PC-9 (cell line): ENCODE data around the gene ARF6. TPM values are rescaled to one million over a fixed set of nuclear protein-coding genes. Genes with fewer than 3 reads are reported as not detected.

Experiments used
- BruUV-seq: library from RNA; stranded (reverse); fragments of 400-500 nt; replicated peaks from 2 replicates; lab custom pipeline; 2021; lab: Mats Ljungman, UMichigan
- CTCF ChIA-PET: fragments of 300-600 bp; sonication (Branson Sonifier 250); formaldehyde crosslinking; loops from one replicate; lab custom pipeline; 2022; ENCODE audit warnings: antibody characterized with exemption; lab: Charles Lee
- POLR2A ChIA-PET: fragments of 300-600 bp; sonication (Branson Sonifier 250); formaldehyde crosslinking; loops from one replicate; lab custom pipeline; 2022; ENCODE audit warnings: antibody characterized with exemption; ENCODE audit not compliant: unreplicated experiment; lab: Charles Lee
- DNase-seq, 2 experiments: peaks; one replicate each; pipeline versions ENCODE4 v3.0.0 to v3.0.0-alpha.2; 2015 to 2022; ENCODE audit warnings: mixed read lengths in 1 of 2
- H2AFZ ChIP-seq: fragments of 200-600 bp; sonication (generic); 2 replicates; pipeline ENCODE4 v1.8.1; 2017; ENCODE audit warnings: antibody characterized with exemption
- H3F3A ChIP-seq: fragments of 200-600 bp; sonication (generic); 2 replicates; pipeline ENCODE4 v1.8.1; 2017; ENCODE audit warnings: antibody characterized with exemption, mild to moderate bottlenecking, low read depth; ENCODE audit not compliant: insufficient read depth
- H3K27ac ChIP-seq: fragments of 200-600 bp; sonication (generic); 2 replicates; pipeline ENCODE4 v1.6.1; 2016; ENCODE audit warnings: mixed run types
- H3K27me3 ChIP-seq: fragments of 200-600 bp; sonication (generic); 2 replicates; pipeline ENCODE4 v1.6.1; 2016; ENCODE audit warnings: low read depth, mixed run types; ENCODE audit not compliant: insufficient read depth
- H3K36me3 ChIP-seq: fragments of 200-600 bp; sonication (generic); 2 replicates; pipeline ENCODE4 v1.6.1; 2016; ENCODE audit warnings: low read depth, mixed run types
- H3K4me1 ChIP-seq: fragments of 200-600 bp; sonication (generic); replicated peaks from 2 replicates; pipeline ENCODE4 v1.6.1; 2016; ENCODE audit warnings: mixed run types; ENCODE audit not compliant: insufficient read depth
- H3K4me2 ChIP-seq: fragments of 200-600 bp; sonication (generic); 2 replicates; pipeline ENCODE4 v1.6.1; 2017; ENCODE audit warnings: mixed run types
- H3K4me3 ChIP-seq: fragments of 200-600 bp; sonication (generic); 2 replicates; pipeline ENCODE4 v1.6.1; 2016; ENCODE audit warnings: mixed run types
- H3K79me2 ChIP-seq: fragments of 200-600 bp; sonication (generic); 2 replicates; pipeline ENCODE4 v1.6.1; 2017; ENCODE audit warnings: low read depth, mixed run types
- H3K9me2 ChIP-seq: fragments of 200-600 bp; sonication (generic); 2 replicates; pipeline ENCODE4 v1.8.1; 2017; ENCODE audit warnings: mild to moderate bottlenecking; ENCODE audit not compliant: insufficient read depth
- H3K9me3 ChIP-seq: fragments of 200-600 bp; sonication (generic); 2 replicates; pipeline ENCODE4 v1.8.1; 2016; ENCODE audit warnings: low read depth; ENCODE audit not compliant: insufficient read depth
- H4K20me1 ChIP-seq: fragments of 200-600 bp; sonication (generic); 2 replicates; pipeline ENCODE4 v1.8.1; 2017; ENCODE audit not compliant: insufficient read depth
- CTCF ChIP-seq: fragments of 200-600 bp; sonication (generic); conservative IDR thresholded peaks from 2 replicates; pipeline ENCODE4 v1.6.1; 2017; ENCODE audit warnings: mixed run types, antibody characterized with exemption, mild to moderate bottlenecking, moderate library complexity
- EZH2 ChIP-seq: fragments of 200-600 bp; sonication (generic); IDR thresholded peaks from 2 replicates; pipeline ENCODE4 v1.8.0; 2017; ENCODE audit warnings: antibody characterized with exemption, low read depth
- intact Hi-C: fragments of 100-400 bp; cut with micrococcal nuclease; formaldehyde crosslinking; loops from one replicate; pipeline ENCODE4 v1.10.0; 2022; ENCODE audit not compliant: unreplicated experiment
- total RNA-seq: library from RNA; stranded (reverse); gene quantifications from 2 replicates; pipeline ENCODE4 v1.2.3, GENCODE V29; 2021

ARF6 gene
- total RNA-seq, 1 experiment from 2014 or later = 65.3 TPM

- POLR2A ChIA-PET = no interaction called here
- no peak overlapping the region for H3K27ac ChIP-seq
Measured at GRCh38 chr14:49942090-49942489, 49.2 kb downstream of the ARF6 start.

GRCh38 chr14:49944501-49944900 is 51.6 kb downstream of the ARF6 start:
- Histone ChIP-seq H3K4me3 (no peak overlapping the region), H3K4me2 (no peak overlapping the region), H3K27me3 (no peaks in the 10 kb centered on the region), H3F3A (peaks cover 24% of the 10 kb centered on the region), H3K9me2 (no peaks in the 10 kb centered on the region), H4K20me1 (no peaks in the 10 kb centered on the region), H3K9me3 (no peaks in the 10 kb centered on the region), H3K4me1 (peaks cover 52% of the 10 kb centered on the region), H3K79me2 (no peaks in the 10 kb centered on the region), H3K27ac (no peak overlapping the region), H2AFZ (no peak overlapping the region), H3K36me3 (no peaks in the 10 kb centered on the region)
- ChIA-PET POLR2A (no interaction called here), CTCF (no interaction called here)
- no peak for TF ChIP-seq EZH2
- TF ChIP-seq CTCF = no peak
- intact Hi-C loops = no loop called here
- BruUV-seq = no TSS peak
- DNase-seq = no peak

More at GRCh38 chr14:49942090-49942489, 49.2 kb downstream of the ARF6 start:
- BruUV-seq = no TSS peak
- Histone ChIP-seq H2AFZ (no peak overlapping the region), H3K9me3 (no peaks in the 10 kb centered on the region; the same call in 1 of the 2 replicates), H3K79me2 (no peaks in the 10 kb centered on the region), H3K36me3 (no peaks in the 10 kb centered on the region), H3K9me2 (no peaks in the 10 kb centered on the region), H3F3A (peaks cover 18% of the 10 kb centered on the region), H4K20me1 (no peaks in the 10 kb centered on the region), H3K4me2 (no peak overlapping the region), H3K4me1 (peaks cover 41% of the 10 kb centered on the region), H3K4me3 (no peak overlapping the region), H3K27me3 (no peaks in the 10 kb centered on the region)
- DNase-seq = no peak
- intact Hi-C loops = no loop called here
- no peak for TF ChIP-seq CTCF
- no peak for TF ChIP-seq EZH2
- CTCF ChIA-PET = no interaction called here

GRCh38 chr14:49945448-49946319 is 52.8 kb downstream of the ARF6 start:
- Histone ChIP-seq H3K9me3 (no peaks in the 10 kb centered on the region), H3K79me2 (no peaks in the 10 kb centered on the region), H3K36me3 (no peaks in the 10 kb centered on the region), H3K4me1 (peaks cover 55% of the 10 kb centered on the region), H3K4me2 (peak overlapping the region; percentile 58), H4K20me1 (no peaks in the 10 kb centered on the region), H3K27me3 (no peaks in the 10 kb centered on the region), H3K4me3 (no peak overlapping the region), H3K9me2 (no peaks in the 10 kb centered on the region), H2AFZ (no peak overlapping the region), H3F3A (peaks cover 31% of the 10 kb centered on the region), H3K27ac (peak overlapping the region; percentile 75)
- intact Hi-C loops = no loop called here
- CTCF ChIA-PET = interaction anchor here (0.9 kb wide), 1 partner anchor 83 kb away, joined by 3 read pairs; no protein-coding TSS in a partner anchor
- POLR2A ChIA-PET = interaction anchor here (0.6 kb wide), 2 partner anchors 90 to 161 kb away, joined by 5 to 6 read pairs; no protein-coding TSS in a partner anchor
- DNase-seq = no peak
- BruUV-seq = no TSS peak
- TF ChIP-seq EZH2 (no peak), CTCF (no peak)

Other genes with a start within 250 kb of the ARF6 start
- 10.2 and 11.5 TPM in 2 replicates for gene POLE2, start 204.9 kb upstream of the ARF6 start, total RNA-seq
- gene KLHDC1, start 200.0 kb upstream of the ARF6 start, total RNA-seq = 1.2 and 3.8 TPM in 2 replicates
- gene KLHDC2, start 124.9 kb upstream of the ARF6 start, total RNA-seq = 45.3 and 45.8 TPM in 2 replicates
- 49.7 and 67.6 TPM in 2 replicates for gene NEMF, start 40.3 kb upstream of the ARF6 start, total RNA-seq
- 6.5 and 9.4 TPM in 2 replicates for gene VCPKMT, start 223.5 kb downstream of the ARF6 start, total RNA-seq